ENCODE measurements around the gene ARCN1.

ARCN1 gene

DNA sequence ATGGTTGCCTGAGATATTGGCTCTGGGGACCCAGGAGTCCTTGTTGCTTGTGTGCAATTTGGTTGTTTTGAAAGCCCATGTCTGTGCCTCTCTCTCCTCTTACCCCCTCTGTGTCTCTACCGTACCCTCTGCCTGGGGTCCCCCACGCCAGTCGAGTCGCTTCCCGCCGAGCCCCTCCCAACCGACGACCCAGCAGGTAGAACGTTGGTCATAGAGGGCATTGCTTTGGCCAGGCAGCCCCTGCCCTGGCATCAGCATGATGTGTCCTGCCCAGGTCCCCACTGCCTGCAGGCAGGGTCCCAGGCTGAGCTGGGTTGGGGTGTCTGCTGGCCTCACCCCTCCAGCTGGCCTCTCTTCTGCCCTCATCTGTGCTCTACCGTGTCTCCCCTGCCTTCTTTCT is 72.3 kb downstream of the ARCN1 start:
- TF ChIP-seq, protein P1, sequence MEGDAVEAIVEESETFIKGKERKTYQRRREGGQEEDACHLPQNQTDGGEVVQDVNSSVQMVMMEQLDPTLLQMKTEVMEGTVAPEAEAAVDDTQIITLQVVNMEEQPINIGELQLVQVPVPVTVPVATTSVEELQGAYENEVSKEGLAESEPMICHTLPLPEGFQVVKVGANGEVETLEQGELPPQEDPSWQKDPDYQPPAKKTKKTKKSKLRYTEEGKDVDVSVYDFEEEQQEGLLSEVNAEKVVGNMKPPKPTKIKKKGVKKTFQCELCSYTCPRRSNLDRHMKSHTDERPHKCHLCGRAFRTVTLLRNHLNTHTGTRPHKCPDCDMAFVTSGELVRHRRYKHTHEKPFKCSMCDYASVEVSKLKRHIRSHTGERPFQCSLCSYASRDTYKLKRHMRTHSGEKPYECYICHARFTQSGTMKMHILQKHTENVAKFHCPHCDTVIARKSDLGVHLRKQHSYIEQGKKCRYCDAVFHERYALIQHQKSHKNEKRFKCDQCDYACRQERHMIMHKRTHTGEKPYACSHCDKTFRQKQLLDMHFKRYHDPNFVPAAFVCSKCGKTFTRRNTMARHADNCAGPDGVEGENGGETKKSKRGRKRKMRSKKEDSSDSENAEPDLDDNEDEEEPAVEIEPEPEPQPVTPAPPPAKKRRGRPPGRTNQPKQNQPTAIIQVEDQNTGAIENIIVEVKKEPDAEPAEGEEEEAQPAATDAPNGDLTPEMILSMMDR (IDR thresholded peaks at IDR 0.05; ENCODE audit: insufficient read depth, low read length, missing control alignments), result no peak
- CTCF ChIA-PET, result interaction anchor here (0.6 to 2.8 kb wide), 3 partner anchors 12 to 37 kb away, joined by 3 to 16 read pairs (median 3); partner anchors contain the start of gene PHLDB1
- POLR2A ChIA-PET, result no interaction called here
- DNase-seq (ENCODE audit: low read depth, low spot score), result no peak
- H3K4me3 ChIP-seq (ENCODE audit: low read depth, low read length), result no peak overlapping the region

DNA sequence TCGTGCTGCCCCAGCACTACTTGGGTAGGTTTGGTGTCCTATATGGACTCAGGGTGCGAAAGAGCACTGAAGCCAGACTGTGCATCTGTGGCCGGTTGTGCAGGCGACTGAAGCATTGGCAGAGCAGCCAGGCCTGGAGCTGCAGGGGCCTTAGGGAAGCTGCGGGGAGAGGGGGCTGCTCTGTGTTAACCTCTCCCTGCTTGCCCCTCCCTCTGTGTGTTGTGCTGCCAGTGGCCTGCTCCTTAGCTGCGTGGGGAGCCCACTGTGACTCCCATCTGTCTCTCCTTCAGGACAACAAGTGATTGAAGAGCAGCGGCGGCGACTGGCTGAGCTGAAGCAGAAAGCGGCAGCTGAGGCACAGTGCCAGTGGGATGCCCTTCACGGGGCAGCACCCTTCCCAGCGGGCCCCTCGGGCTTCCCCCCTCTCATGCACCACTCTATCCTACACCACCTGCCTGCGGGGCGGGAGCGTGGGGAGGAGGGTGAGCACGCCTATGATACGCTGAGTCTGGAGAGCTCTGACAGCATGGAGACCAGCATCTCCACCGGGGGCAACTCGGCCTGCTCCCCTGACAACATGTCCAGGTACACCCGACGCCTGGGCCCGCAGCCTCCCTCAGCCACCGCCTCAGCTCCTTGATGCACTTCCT is 73.0 kb downstream of the ARCN1 start:
- no peak for DNase-seq (ENCODE audit: low read depth, low spot score)
- TF ChIP-seq, protein P1 (IDR thresholded peaks at IDR 0.05; ENCODE audit: insufficient read depth, low read length, missing control alignments), result no peak
- H3K4me3 ChIP-seq (ENCODE audit: low read depth, low read length), result no peak overlapping the region
- CTCF ChIA-PET, result interaction anchor here (0.8 to 4.7 kb wide), 2 partner anchors 13 to 38 kb away, joined by 3 to 40 read pairs; partner anchors contain the start of gene PHLDB1
- POLR2A ChIA-PET, result interaction anchor here (0.9 kb wide), 1 partner anchor 24 kb away, joined by 3 read pairs; no protein-coding TSS in a partner anchor

DNA sequence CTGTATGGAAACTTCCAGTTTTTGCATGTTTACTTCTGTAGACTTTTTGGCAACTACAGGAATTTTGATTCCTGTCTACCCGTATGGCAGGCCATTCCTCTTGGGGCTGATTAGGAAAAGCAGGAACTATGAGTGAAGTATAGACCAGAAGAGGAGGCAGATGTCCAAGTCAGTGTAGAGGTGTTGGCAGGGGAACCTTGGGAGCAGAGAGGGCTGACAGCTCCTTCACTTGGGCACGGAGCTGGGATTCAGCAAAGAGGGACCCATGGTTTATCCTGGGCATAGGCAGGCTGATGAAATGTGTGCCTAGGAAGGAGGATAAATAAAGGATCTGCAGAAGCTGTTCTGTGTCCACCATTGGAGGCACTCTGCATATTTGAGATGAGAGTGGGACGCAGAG is 74.2 kb downstream of the ARCN1 start:
- POLR2A ChIA-PET, result no interaction called here
- DNase-seq (ENCODE audit: low read depth, low spot score), result no peak
- CTCF ChIA-PET, result interaction anchor here (4.7 kb wide), 1 partner anchor 12 kb away, joined by 40 read pairs; no protein-coding TSS in a partner anchor
- TF ChIP-seq, protein P1 (IDR thresholded peaks at IDR 0.05; ENCODE audit: insufficient read depth, low read length, missing control alignments), result no peak
- H3K4me3 ChIP-seq (ENCODE audit: low read depth, low read length), result no peak overlapping the region

DNA sequence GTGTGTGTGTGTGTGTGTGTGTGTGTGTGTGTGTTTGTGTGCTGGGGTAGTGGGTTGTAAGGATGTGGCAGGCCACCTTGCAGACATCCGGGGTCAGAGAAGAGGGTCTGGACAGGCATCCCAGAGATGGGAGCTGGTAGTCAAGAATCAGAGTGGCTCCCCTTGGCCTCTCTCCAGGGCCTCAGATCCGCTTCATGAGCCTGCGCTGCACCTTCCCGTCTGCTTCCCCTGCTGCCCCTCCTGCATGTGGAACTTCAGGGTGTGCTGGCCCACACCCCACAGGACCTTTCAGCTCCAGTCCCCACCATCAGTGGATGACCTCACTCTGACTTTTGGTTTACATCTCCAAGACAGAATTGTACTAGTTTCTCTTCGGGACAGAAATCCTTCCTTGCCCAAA is 76.1 kb downstream of the ARCN1 start:
- CTCF ChIA-PET, result interaction anchor here (4.7 kb wide), 1 partner anchor 10 kb away, joined by 40 read pairs; no protein-coding TSS in a partner anchor
- TF ChIP-seq, protein P1 (IDR thresholded peaks at IDR 0.05; ENCODE audit: insufficient read depth, low read length, missing control alignments), result no peak
- POLR2A ChIA-PET, result no interaction called here
- no peak overlapping the region for H3K4me3 ChIP-seq (ENCODE audit: low read depth, low read length)
- no peak for DNase-seq (ENCODE audit: low read depth, low spot score)

DNA sequence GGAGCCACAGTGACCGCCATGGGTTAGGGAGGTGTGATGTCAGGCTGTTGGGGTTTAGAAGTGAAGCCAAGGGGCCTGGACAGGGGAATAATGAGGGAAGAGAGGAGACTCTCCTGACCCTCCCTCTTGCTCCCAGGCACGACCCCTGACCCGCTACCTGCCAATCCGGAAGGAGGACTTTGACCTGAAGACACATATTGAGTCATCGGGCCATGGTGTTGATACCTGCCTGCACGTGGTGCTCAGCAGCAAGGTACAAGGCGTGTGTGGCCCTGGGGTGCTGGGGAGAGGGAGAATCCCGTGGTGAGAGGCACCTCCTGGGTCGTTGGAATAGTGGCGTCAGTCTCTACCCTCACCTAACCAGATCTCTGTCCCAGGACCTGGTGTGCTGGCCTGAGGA is 77.7 kb downstream of the ARCN1 start:
- POLR2A ChIA-PET, result no interaction called here

DNA sequence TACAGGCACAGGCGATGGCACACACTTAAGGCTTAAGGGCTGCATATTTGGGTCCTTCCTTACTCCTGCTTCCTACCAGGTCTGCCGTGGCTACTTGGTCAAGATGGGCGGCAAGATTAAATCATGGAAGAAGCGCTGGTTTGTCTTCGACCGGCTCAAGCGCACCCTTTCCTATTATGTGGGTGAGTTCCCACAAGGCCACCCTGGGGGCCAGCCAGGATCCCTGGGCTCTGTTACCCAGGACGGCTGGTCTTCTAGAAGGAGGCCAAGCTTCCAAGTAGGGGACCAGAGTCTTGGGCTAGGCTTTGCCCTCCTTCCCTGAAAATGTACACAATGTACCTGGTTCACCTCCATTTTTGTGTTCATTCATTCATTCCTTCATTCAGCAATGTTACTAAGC is 78.2 kb downstream of the ARCN1 start:
- ChIA-PET CTCF (interaction anchor here (1.0 to 2.8 kb wide), 2 partner anchors 11 to 306 kb away, joined by 3 to 16 read pairs; no protein-coding TSS in a partner anchor), POLR2A (no interaction called here)
- TF ChIP-seq, protein P1 (IDR thresholded peaks at IDR 0.05; ENCODE audit: insufficient read depth, low read length, missing control alignments), result no peak
- H3K4me3 ChIP-seq (ENCODE audit: low read depth, low read length), result no peak overlapping the region
- DNase-seq (ENCODE audit: low read depth, low spot score), result no peak

More for the DNA sequence above, 77.7 kb downstream of the ARCN1 start:
- no peak overlapping the region for H3K4me3 ChIP-seq (ENCODE audit: low read depth, low read length)
- DNase-seq (ENCODE audit: low read depth, low spot score), result no peak
- TF ChIP-seq, protein P1 (IDR thresholded peaks at IDR 0.05; ENCODE audit: insufficient read depth, low read length, missing control alignments), result no peak
- CTCF ChIA-PET, result interaction anchor here (1.0 to 2.8 kb wide), 2 partner anchors 11 to 307 kb away, joined by 3 to 16 read pairs; no protein-coding TSS in a partner anchor

Measured in AG04449 (cell line).